ENCODE data around the gene SLC35B2. TPM values are rescaled to one million over a fixed set of nuclear protein-coding genes. Genes with fewer than 3 reads are reported as not detected.

SLC35B2 gene
- total RNA-seq, 1 experiment from 2014 or later, result 189 TPM

GRCh38 chr6:44223319-44224028 is 33.9 kb downstream of the SLC35B2 start, which contains the start of gene SLC29A1:
TSS of gene SLC29A1 (plus strand) at chr6:44223595. CDS start at chr6:44227314, 3,719 bp downstream.
- peak; percentile 63 for DNase-seq (ENCODE audit: low spot score)

GRCh38 chr6:44222486-44223318 is 34.6 kb downstream of the SLC35B2 start:
- DNase-seq (ENCODE audit: low spot score), result no peak

- DNase-seq (ENCODE audit: low spot score), result no peak
Measured at GRCh38 chr6:44221961-44222335, 35.4 kb downstream of the SLC35B2 start.

- peak; percentile 91 for DNase-seq (ENCODE audit: low spot score)
Measured at GRCh38 chr6:44221291-44221960, 35.9 kb downstream of the SLC35B2 start.

GRCh38 chr6:44220913-44221290 is 36.4 kb downstream of the SLC35B2 start:
- no peak for DNase-seq (ENCODE audit: low spot score)

- DNase-seq (ENCODE audit: low spot score), result no peak
Measured at GRCh38 chr6:44219815-44220784, 37.2 kb downstream of the SLC35B2 start.

GRCh38 chr6:44219053-44219814 is 38.1 kb downstream of the SLC35B2 start:
- peak; percentile 57 for DNase-seq (ENCODE audit: low spot score)

- DNase-seq (ENCODE audit: low spot score), result no peak
Measured at GRCh38 chr6:44217332-44218143, 39.8 kb downstream of the SLC35B2 start.

GRCh38 chr6:44216677-44217331 is 40.5 kb downstream of the SLC35B2 start, which contains the start of gene MYMX:
TSS of gene MYMX (plus strand) at chr6:44216926. CDS start at chr6:44217472, 546 bp downstream.
- DNase-seq (ENCODE audit: low spot score), result no peak

- DNase-seq (ENCODE audit: low spot score), result no peak
Measured at GRCh38 chr6:44214307-44214706, 43.0 kb downstream of the SLC35B2 start.

GRCh38 chr6:44211284-44211683 is 46.0 kb downstream of the SLC35B2 start:
- DNase-seq (ENCODE audit: low spot score), result no peak

GRCh38 chr6:44207966-44208365 is 49.4 kb downstream of the SLC35B2 start:
- DNase-seq (ENCODE audit: low spot score), result no peak

Small RNA genes within 50 kb of the gene (small RNA-seq; reads per million reads assigned to genes)
- not detected for gene RN7SL811P

Other genes with a start within 250 kb of the SLC35B2 start
- 158 and 160 TPM in 2 replicates for gene MRPL14, start 130.1 kb downstream of the SLC35B2 start, total RNA-seq (2014; rRNA removed; shearing (Covaris generic))
- gene TMEM63B, start 130.0 kb downstream of the SLC35B2 start, total RNA-seq (2014; rRNA removed; shearing (Covaris generic)), result 23.3 and 23.9 TPM in 2 replicates
- gene CAPN11, start 98.7 kb downstream of the SLC35B2 start, total RNA-seq (2014; rRNA removed; shearing (Covaris generic)), result 0.23 TPM in 1 of 2 replicates, not detected in the other
- gene MYMX, start 40.6 kb downstream of the SLC35B2 start, total RNA-seq (2014; rRNA removed; shearing (Covaris generic)), result not detected in 2 replicates
- 30.8 and 33.4 TPM in 2 replicates for gene SLC29A1, start 33.9 kb downstream of the SLC35B2 start, total RNA-seq (2014; rRNA removed; shearing (Covaris generic))
- 751 and 810 TPM in 2 replicates for gene HSP90AB1, start 10.4 kb downstream of the SLC35B2 start, total RNA-seq (2014; rRNA removed; shearing (Covaris generic))
- 11.2 and 19.3 TPM in 2 replicates for gene NFKBIE, start 8.0 kb upstream of the SLC35B2 start, total RNA-seq (2014; rRNA removed; shearing (Covaris generic))
- gene TMEM151B, start 12.9 kb upstream of the SLC35B2 start, total RNA-seq (2014; rRNA removed; shearing (Covaris generic)), result not detected in 2 replicates
- 27.7 and 30.6 TPM in 2 replicates for gene AARS2, start 55.8 kb upstream of the SLC35B2 start, total RNA-seq (2014; rRNA removed; shearing (Covaris generic))
- not detected in 2 replicates for gene SPATS1, start 85.1 kb upstream of the SLC35B2 start, total RNA-seq (2014; rRNA removed; shearing (Covaris generic))
- 9.8 and 10.9 TPM in 2 replicates for gene CDC5L, start 130.2 kb upstream of the SLC35B2 start, total RNA-seq (2014; rRNA removed; shearing (Covaris generic))